GM13977 (cell line): ENCODE results near the gene HS6ST1.

Source experiments
- DNase-seq: peaks from one replicate; pipeline ENCODE4 v3.0.0; 2012; ENCODE audit warnings: low spot score
- in situ Hi-C: fragments of 300-500 bp; cut with MboI; formaldehyde crosslinking; loops from one replicate; pipeline ENCODE4 v1.12.0; 2022; ENCODE audit warnings: low sequenced_read_pairs, low pct_unique_long_range_greater_than_20kb, mixed read lengths, inconsistent platforms; ENCODE audit not compliant: unreplicated experiment
- TF ChIP-seq, protein P1 (sequence below): IDR thresholded peaks from 2 replicates; pipeline ENCODE4 v1.5.1; 2012; ENCODE audit warnings: mild to moderate bottlenecking, control low read depth; ENCODE audit not compliant: insufficient read depth; ENCODE audit errors: extremely low read depth, missing control alignments

HS6ST1 gene, protein sequence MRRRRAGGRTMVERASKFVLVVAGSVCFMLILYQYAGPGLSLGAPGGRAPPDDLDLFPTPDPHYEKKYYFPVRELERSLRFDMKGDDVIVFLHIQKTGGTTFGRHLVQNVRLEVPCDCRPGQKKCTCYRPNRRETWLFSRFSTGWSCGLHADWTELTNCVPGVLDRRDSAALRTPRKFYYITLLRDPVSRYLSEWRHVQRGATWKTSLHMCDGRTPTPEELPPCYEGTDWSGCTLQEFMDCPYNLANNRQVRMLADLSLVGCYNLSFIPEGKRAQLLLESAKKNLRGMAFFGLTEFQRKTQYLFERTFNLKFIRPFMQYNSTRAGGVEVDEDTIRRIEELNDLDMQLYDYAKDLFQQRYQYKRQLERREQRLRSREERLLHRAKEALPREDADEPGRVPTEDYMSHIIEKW

DNA sequence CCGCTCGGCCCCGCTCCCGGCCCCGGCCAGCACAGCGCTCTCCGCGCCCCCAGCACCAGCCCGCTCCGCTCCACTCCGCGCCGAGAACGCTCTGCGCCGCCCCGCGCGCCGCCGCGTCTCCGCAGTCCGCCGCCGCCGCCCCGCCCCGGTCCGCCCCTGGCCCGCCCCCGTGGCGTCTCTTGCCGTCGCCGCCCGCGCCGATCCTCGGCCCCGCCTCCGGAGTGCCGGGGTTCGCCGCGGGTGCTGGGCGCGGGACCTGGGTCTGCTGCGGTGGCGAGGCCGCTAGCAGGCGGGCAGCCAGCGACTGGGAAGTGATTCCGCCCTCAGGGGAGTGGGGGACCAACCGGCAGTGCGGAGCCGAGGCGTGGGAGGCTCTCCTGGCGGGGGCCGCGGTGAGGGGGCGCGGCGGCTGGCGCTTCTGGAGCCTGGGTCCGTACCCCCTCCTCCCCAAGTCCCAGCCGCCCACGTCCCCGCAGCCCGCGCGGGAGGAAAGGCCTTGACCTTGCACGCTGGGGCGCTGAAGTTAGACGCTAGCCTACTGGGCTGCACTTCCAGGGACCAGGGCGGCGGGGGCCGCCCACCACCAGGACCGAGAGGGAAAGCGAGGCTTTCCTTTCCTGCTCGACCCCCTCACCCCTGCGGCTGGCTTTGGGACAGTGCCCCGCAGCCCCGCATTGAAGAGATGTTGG is at the start of gene HS6ST1:
HS6ST1 (minus strand) TSS at position 93 of the 689 bp plus-strand sequence. CDS start 305 bp downstream, outside the sequence.
- TF ChIP-seq, protein P1, sequence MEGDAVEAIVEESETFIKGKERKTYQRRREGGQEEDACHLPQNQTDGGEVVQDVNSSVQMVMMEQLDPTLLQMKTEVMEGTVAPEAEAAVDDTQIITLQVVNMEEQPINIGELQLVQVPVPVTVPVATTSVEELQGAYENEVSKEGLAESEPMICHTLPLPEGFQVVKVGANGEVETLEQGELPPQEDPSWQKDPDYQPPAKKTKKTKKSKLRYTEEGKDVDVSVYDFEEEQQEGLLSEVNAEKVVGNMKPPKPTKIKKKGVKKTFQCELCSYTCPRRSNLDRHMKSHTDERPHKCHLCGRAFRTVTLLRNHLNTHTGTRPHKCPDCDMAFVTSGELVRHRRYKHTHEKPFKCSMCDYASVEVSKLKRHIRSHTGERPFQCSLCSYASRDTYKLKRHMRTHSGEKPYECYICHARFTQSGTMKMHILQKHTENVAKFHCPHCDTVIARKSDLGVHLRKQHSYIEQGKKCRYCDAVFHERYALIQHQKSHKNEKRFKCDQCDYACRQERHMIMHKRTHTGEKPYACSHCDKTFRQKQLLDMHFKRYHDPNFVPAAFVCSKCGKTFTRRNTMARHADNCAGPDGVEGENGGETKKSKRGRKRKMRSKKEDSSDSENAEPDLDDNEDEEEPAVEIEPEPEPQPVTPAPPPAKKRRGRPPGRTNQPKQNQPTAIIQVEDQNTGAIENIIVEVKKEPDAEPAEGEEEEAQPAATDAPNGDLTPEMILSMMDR = no peak
- in situ Hi-C loops = no loop called here
- DNase-seq = peak; percentile 97

DNA sequence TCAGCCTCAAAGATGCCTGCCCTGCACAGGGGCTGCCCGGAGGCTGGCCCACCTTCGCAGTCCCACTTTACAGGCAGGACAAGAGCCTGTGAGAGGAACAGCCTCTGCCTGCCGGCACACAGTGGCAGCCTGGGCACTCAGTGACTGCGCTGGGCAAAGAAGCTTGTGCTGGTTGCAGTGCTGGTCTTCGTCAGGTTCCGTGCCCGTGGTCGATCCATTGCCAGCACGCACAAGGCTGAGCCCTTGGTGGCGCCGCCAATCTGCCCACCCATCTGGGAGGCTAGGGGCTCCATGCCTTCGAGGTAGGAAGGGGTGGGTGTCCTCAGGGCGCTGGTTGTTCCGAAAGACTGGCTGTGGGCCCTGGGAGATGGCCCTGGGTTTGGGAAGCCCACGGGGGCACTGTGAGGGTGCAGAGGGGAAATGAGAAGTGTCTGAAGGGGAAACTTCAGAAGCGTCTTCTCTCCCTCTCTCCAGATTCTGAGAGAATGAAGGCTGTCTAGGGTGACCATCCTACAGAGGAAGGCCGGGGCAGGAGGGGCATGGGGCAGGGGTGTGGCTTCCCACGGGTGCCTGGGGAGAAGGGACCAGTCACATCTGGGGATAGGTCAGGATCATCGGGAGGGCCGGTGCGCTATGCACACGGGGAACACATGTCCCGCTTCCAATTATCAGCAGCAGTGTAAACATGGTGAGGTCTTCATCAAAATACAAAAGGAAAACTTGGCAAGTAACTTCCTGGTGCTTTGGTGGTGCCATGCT is 49.1 kb upstream of the HS6ST1 start:
- no peak for DNase-seq
- TF ChIP-seq, protein P1 = no peak
- in situ Hi-C loops = no loop called here

DNA sequence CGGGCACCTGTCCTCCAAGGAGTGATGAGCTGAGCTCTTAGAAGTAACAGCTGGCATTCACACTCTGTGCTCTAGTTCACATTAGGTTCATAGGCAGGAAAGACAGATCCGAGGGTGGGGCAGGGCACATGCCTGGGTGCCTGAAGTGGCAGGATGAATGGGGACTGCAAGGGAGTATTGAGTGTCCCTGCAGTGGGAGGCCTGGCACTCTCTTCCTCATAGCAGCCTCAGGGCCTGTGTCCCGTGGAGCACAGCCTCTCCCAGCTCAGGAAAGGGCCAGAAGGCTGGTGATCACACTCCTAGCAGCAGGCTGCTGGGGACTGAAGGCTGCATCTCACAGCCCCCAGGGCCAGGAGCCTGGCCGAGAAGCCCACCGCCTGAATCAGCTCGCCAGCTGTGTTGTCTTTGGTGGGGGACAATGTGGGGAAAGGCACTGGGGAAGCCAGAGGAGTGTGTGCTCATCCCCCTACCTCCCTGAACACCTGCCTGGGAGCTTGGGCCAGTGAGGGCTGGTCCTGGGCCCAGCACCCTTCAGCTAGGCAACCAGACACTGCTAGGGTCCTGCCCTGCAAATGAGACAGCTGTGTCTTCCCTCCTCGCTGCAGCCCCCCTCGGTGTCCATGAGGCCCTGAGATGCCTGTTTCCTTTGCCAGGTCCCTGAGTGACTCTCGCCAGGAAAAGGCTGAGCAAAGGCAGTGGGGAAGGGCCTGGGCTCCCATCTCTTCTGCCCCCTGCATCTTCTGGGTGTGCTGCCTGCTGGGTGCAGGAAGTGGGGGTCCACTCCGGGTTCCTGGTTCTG is 48.2 kb upstream of the HS6ST1 start:
- in situ Hi-C loops = no loop called here
- no peak for DNase-seq
- TF ChIP-seq, protein P1 = no peak

DNA sequence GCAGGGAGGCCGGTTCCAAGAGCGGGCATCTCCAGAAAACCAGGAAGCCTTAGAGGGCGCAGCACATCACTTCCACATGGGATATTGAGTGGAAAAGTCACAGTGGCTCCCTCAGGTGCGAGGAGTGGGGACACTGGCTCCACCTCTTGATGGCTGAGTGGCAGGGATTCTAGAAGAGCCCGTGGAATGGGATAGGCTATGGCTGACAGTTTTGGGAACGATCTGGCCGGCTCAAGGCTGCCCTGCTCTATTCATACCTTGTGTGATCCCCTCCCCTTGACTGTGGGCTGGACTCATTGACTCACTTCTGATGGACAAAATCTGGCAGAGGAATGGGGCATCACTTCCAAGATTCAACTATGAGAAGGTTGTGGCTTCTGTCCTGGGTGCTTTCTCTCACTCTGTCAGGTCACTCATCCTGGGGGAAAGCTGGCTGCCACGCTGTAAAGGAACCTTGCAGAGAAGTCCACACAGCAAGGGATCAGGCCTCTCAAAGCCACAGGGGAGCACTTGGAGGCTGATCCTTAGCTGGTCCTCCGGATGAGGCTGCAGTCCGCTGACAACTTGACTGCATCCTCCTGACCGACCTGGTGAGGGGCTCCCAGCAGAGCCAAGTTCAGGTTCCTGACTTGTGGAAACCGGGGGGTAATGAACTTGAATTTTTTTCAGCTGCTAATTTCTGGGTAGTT is 46.7 kb upstream of the HS6ST1 start:
- in situ Hi-C loops = no loop called here
- TF ChIP-seq, protein P1 = no peak
- DNase-seq = no peak

DNA sequence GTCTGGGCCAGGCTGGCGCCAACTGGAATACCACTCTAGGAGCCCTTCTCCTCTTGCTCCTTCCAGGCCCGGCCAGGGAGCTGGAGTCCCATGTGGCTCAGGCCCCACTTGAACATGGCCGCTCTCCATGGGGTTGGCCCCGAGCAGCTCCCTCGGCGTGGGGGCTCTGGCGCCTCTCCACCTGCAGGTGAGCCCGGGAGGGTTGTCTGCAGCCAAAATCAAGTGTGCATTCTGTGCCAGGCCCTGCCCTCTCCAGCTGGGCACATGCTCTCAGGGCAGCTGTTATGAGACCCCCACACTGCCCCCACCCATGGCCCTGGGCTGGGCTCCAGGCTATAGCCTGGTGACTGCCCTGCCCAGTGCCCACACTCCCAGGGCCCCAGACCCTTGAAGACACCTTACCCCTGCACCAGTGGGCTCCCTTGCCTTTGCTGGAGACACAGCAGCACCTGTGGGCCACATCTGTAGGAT is 45.8 kb upstream of the HS6ST1 start:
- in situ Hi-C loops = no loop called here
- TF ChIP-seq, protein P1 = no peak
- no peak for DNase-seq
